HepG2 (cell line): Measurements from ENCODE around the gene PEPD. TPM values are rescaled to one million over a fixed set of nuclear protein-coding genes. Genes with fewer than 3 reads are reported as not detected.

Source experiments
- ATAC-seq: fragments of 200-7000 bp; cut with Tn5 transposase; 3 replicates; pipeline ENCODE4 v1.9.1; 2020; ENCODE audit warnings: mild to moderate bottlenecking, moderate library complexity
- BruUV-seq: library from RNA; stranded (reverse); fragments of 400-500 nt; replicated peaks from 2 replicates; lab custom pipeline; 2021; lab: Mats Ljungman, UMichigan
- CTCF ChIA-PET: fragments of 300-600 bp; formaldehyde crosslinking; extraction: SDS; loops from one replicate; lab custom pipeline; 2021; ENCODE audit warnings: low total read pairs, inconsistent platforms, low intra/inter-chr PET ratio; lab: Yijun Ruan, JAX
- POLR2A ChIA-PET: fragments of 350-600 bp; sonication (Branson Sonifier 250); formaldehyde crosslinking; loops from one replicate; lab custom pipeline; 2020; ENCODE audit warnings: antibody characterized with exemption, inconsistent platforms; lab: Yijun Ruan, JAX
- DNase-seq: peaks from one replicate; pipeline ENCODE4 v3.0.0-alpha.2; 2015; ENCODE audit warnings: low spot score
- FAIRE-seq: peaks from 3 replicates; lab custom pipeline; 2011; peaks lifted over from hg19 to GRCh38; lab: Jason Lieb, UNC
- H2AFZ ChIP-seq: one replicate; pipeline ENCODE4 v1.6.1; 2011; ENCODE audit warnings: low read length, inconsistent platforms
- H3K27ac ChIP-seq: fragments of 300-600 bp; 3 replicates; pipeline ENCODE4 v1.8.0; 2011; ENCODE audit warnings: mixed run types, mild to moderate bottlenecking, mixed read lengths, low read length, inconsistent platforms; ENCODE audit not compliant: insufficient read depth; ENCODE audit errors: extremely low read length
- H3K27me3 ChIP-seq, 2 experiments: fragments of 200-600 bp in 1 of 2; 2 replicates in 1 of 2; 3 replicates in 1 of 2; pipeline versions ENCODE4 v1.6.0 to v1.8.0; 2011; ENCODE audit warnings: low read length in 2 of 2, mild to moderate bottlenecking in 2 of 2, moderate library complexity in 2 of 2, inconsistent platforms in 1 of 2; ENCODE audit not compliant: insufficient read depth in 2 of 2, control insufficient read depth in 1 of 2
- H3K36me3 ChIP-seq, 2 experiments: fragments of 200-600 bp in 1 of 2; replicated peaks in 1 of 2; 2 replicates in 1 of 2; 3 replicates in 1 of 2; pipeline versions ENCODE4 v1.5.1 to v1.8.0; 2011; ENCODE audit warnings: low read length in 2 of 2, inconsistent platforms in 1 of 2; ENCODE audit not compliant: insufficient read depth in 2 of 2, control insufficient read depth in 1 of 2
- H3K4me1 ChIP-seq: 2 replicates; pipeline ENCODE4 v1.5.1; 2012; ENCODE audit warnings: low read length, inconsistent platforms; ENCODE audit not compliant: insufficient read depth
- H3K4me2 ChIP-seq: 2 replicates; pipeline ENCODE4 v1.6.0; 2011; ENCODE audit warnings: low read depth, low read length, inconsistent platforms
- H3K4me3 ChIP-seq, 3 experiments: fragments of 200-600 bp in 1 of 3; sonication (generic), shearing (Covaris generic) in 1 of 3; replicated peaks in 1 of 3; 2 replicates each; pipeline ENCODE4 v1.5.1; 2011 to 2016; ENCODE audit warnings: low read length in 3 of 3, inconsistent platforms in 2 of 3, low read depth in 2 of 3, mild to moderate bottlenecking in 2 of 3, control low read depth in 1 of 3, mixed read lengths in 1 of 3; ENCODE audit not compliant: insufficient read depth in 1 of 3
- H3K79me2 ChIP-seq: one replicate; pipeline ENCODE4 v1.6.1; 2011; ENCODE audit warnings: low read length, inconsistent platforms; ENCODE audit not compliant: insufficient read depth
- H3K9ac ChIP-seq: 2 replicates; pipeline ENCODE4 v1.6.0; 2011; ENCODE audit warnings: mild to moderate bottlenecking, low read depth, low read length, inconsistent platforms; ENCODE audit not compliant: insufficient read depth
- H3K9me3 ChIP-seq: 2 replicates; pipeline ENCODE4 v1.5.1; 2012; ENCODE audit warnings: mild to moderate bottlenecking, low read length
- H4K20me1 ChIP-seq: 2 replicates; pipeline ENCODE4 v1.6.0; 2011; ENCODE audit warnings: inconsistent platforms, mild to moderate bottlenecking, low read length, moderate library complexity; ENCODE audit not compliant: insufficient read depth
- BCLAF1 ChIP-seq: fragments of 450-650 bp; IDR thresholded peaks from 2 replicates; pipeline ENCODE4 v1.6.1; 2017; ENCODE audit warnings: mild to moderate bottlenecking
- EED ChIP-seq: sonication (generic); formaldehyde crosslinking; IDR thresholded peaks from 2 replicates; pipeline ENCODE4 v1.5.0; 2020; ENCODE audit warnings: mild to moderate bottlenecking, missing genetic modification reagents
- GMEB2 ChIP-seq: IDR thresholded peaks from 2 replicates; pipeline ENCODE4 v1.6.1; 2016; ENCODE audit warnings: missing biosample characterization, missing genetic modification reagents, low read depth
- PHF21A ChIP-seq: sonication (generic); formaldehyde crosslinking; IDR thresholded peaks from 2 replicates; pipeline ENCODE4 v1.5.0; 2020; ENCODE audit warnings: mild to moderate bottlenecking, missing genetic modification reagents
- PRDM4 ChIP-seq: sonication (generic); formaldehyde crosslinking; IDR thresholded peaks from 2 replicates; pipeline ENCODE4 v1.9.0; 2021; ENCODE audit warnings: missing genetic modification reagents, borderline replicate concordance
- ZNF224 ChIP-seq: sonication (generic); formaldehyde crosslinking; IDR thresholded peaks from 2 replicates; pipeline ENCODE4 v1.5.0; 2020; ENCODE audit warnings: mild to moderate bottlenecking, missing genetic modification reagents
- ZNF263 ChIP-seq: sonication (generic); formaldehyde crosslinking; IDR thresholded peaks from 2 replicates; pipeline ENCODE4 v1.4.0; 2020; ENCODE audit warnings: missing genetic modification reagents
- ZNF687 ChIP-seq: sonication (generic); formaldehyde crosslinking; IDR thresholded peaks from 2 replicates; pipeline ENCODE4 v1.5.1; 2020; ENCODE audit warnings: mild to moderate bottlenecking, missing genetic modification reagents, moderate library complexity
- ZXDC ChIP-seq: sonication (generic); formaldehyde crosslinking; IDR thresholded peaks from 2 replicates; pipeline ENCODE4 v1.5.0; 2020; ENCODE audit warnings: mild to moderate bottlenecking, missing genetic modification reagents
- WGBS: methylation state at CpG from one replicate; pipeline ENCODE4 v1.1.6; 2017; ENCODE audit warnings: low lambda C conversion rate; 5-methylcytosine and 5-hydroxymethylcytosine counted together
- in situ Hi-C: cut with HindIII; loops from 2 replicates; pipeline ENCODE4 v1.10.0; 2017; ENCODE audit warnings: low pct_unique_long_range_greater_than_20kb; ENCODE audit not compliant: extremely low pct_ligation_motif_present
- intact Hi-C: fragments of 100-400 bp; cut with micrococcal nuclease; formaldehyde crosslinking; loops from one replicate; pipeline ENCODE4 v1.10.0; 2022; ENCODE audit not compliant: unreplicated experiment
- polyA plus RNA-seq, 8 experiments: library from polyadenylated mRNA; depleted of rRNA in 3 of 8; stranded (reverse) in 7 of 8; unstranded in 1 of 8; fragments of >200 nt; fragmentation: Illumina TruSeq in 4 of 8; extraction: Trizol in 4 of 8; gene quantifications; 2 replicates each; pipeline versions ENCODE4 v1.2.1 to v1.2.3, GENCODE V29; 2011 to 2016; ENCODE audit warnings: low read depth in 4 of 8, missing spikeins in 1 of 8, mixed read lengths in 1 of 8; ENCODE audit not compliant: insufficient read depth in 1 of 8
- total RNA-seq, 5 experiments: library from RNA; depleted of rRNA; stranded (reverse); fragments of >200 nt; fragmentation: Illumina TruSeq; extraction: Trizol; gene quantifications; 2 replicates each; pipeline ENCODE4 v1.2.3, GENCODE V29; 2016; ENCODE audit warnings: low read depth in 1 of 5

Gene PEPD
- total and polyA plus RNA-seq, 2 of the 13 experiments (the other 11 are each of a cell fraction or from before 2014, with no cell fraction given), result 60.7 to 75.1 TPM

- Histone ChIP-seq H3K4me2 (no peak overlapping the region), H3K79me2 (peaks cover 52% of the 10 kb centered on the region), H3K9ac (no peak overlapping the region), H4K20me1 (0 out of 2 replicates have a peak, but pooled peaks cover 3% of the 10 kb centered on the region), H3K27me3 (no peaks in the 10 kb centered on the region), H3K4me3 (no peak overlapping the region), H3K4me1 (peaks cover 37% of the 10 kb centered on the region), H3K27ac (peak overlapping the region; percentile 15), H3K36me3 (peaks cover 11 to 25% of the 10 kb centered on the region in 2 experiments), H3K9me3 (no peaks in the 10 kb centered on the region), H2AFZ (no peak overlapping the region)
- DNase-seq (no peak), FAIRE-seq (no peak), ATAC-seq (no peak)
- intact Hi-C loops (no loop called here), in situ Hi-C loops (no loop called here)
- CTCF ChIA-PET, result no interaction called here
- POLR2A ChIA-PET, result interaction anchor here (2.9 kb wide), 1 partner anchor 13 kb away, joined by 11 read pairs; the partner anchor contains the start of gene CEBPG
- WGBS, result 97% methylated on average over 13 of the region's 15 CpGs
- no TSS peak for BruUV-seq
- TF ChIP-seq EED (CRISPR knock-in tag) (no peak), BCLAF1 (no peak), PRDM4 (CRISPR knock-in tag) (no peak), ZNF224 (CRISPR knock-in tag) (no peak), GMEB2 (CRISPR knock-in tag) (no peak), ZNF687 (0 out of 2 replicates have a peak, but pooled peaks have one; percentile 12), ZNF263 (CRISPR knock-in tag) (peak; percentile 89), ZXDC (CRISPR knock-in tag) (no peak), PHF21A (CRISPR knock-in tag) (no peak)
Measured at GRCh38 chr19:33386361-33386858, 135.2 kb downstream of the PEPD start.
